ENCODE data around the gene SOD3.

GRCh38 chr4:24802648-24803047, 7.3 kb downstream of the SOD3 start:
- TF ChIP-seq POLR2A (IDR thresholded peaks at IDR 0.05) (no peak), CTCF (IDR thresholded peaks at IDR 0.05) (no peak)
